ENCODE measurements around the gene IQCN.

- TF ChIP-seq CTCF (IDR thresholded peaks at IDR 0.05): no peak
- TF ChIP-seq POLR2A (IDR thresholded peaks at IDR 0.05): no peak
Measured at GRCh38 chr19:18278521-18279265, 4.4 kb upstream of the IQCN start.

All from uterus (tissue), 2 donors.